Stimulated activated naive CD8-positive, alpha-beta T cell treated with anti-CD3 and anti-CD28 coated beads, Interleukin-15, Interleukin-2, amounts not matched to agents 100 ng/mL and 50 ng/mL, for 24 hours (primary cell): ENCODE data around the gene ANKRD63.
A peak's percentile ranks its signal among the peaks of the same experiment; 100 is the strongest.

Experiments used
- H3K27ac Mint-ChIP-seq: one replicate; pipeline ENCODE4 v1.8.0; 2021; ENCODE audit warnings: mild to moderate bottlenecking, mixed read lengths
- H3K27me3 Mint-ChIP-seq: one replicate; pipeline ENCODE4 v1.8.0; 2021; ENCODE audit warnings: mixed read lengths
- H3K36me3 Mint-ChIP-seq: one replicate; pipeline ENCODE4 v1.8.0; 2021; ENCODE audit warnings: low read depth, mixed read lengths
- H3K4me1 Mint-ChIP-seq: one replicate; pipeline ENCODE4 v1.8.0; 2021; ENCODE audit warnings: low read depth, mixed read lengths
- H3K4me3 Mint-ChIP-seq: one replicate; pipeline ENCODE4 v1.8.0; 2021; ENCODE audit warnings: mild to moderate bottlenecking, mixed read lengths
- H3K9me3 Mint-ChIP-seq: one replicate; pipeline ENCODE4 v1.8.0; 2021; ENCODE audit warnings: mixed read lengths

Gene ANKRD63

DNA sequence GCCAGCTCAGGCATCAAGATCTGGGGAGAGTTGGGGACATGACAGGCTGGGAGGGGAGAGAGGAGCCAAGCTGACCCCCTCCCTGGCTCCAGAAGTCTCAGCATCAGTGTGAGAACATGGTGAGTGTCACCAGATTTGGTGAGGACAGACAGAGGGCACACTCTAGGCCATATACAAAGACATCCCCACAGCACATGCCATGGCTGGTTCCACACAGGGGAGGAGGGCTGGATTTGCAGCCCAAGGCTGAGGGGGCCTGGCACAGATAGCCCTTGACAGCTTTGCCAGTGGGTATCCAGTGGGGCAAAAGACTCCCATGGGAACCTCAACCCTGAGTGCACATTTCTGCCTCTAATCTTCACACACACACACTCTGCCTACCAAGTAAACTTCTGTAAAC, 10.1 kb upstream of the ANKRD63 start:
- H3K4me3 Mint-ChIP-seq, result no peak overlapping the region
- H3K27ac Mint-ChIP-seq, result no peak overlapping the region
- H3K36me3 Mint-ChIP-seq, result peaks cover 14% of the 10 kb centered on the region
- no peaks in the 10 kb centered on the region for H3K4me1 Mint-ChIP-seq
- H3K27me3 Mint-ChIP-seq, result no peaks in the 10 kb centered on the region
- no peaks in the 10 kb centered on the region for H3K9me3 Mint-ChIP-seq

DNA sequence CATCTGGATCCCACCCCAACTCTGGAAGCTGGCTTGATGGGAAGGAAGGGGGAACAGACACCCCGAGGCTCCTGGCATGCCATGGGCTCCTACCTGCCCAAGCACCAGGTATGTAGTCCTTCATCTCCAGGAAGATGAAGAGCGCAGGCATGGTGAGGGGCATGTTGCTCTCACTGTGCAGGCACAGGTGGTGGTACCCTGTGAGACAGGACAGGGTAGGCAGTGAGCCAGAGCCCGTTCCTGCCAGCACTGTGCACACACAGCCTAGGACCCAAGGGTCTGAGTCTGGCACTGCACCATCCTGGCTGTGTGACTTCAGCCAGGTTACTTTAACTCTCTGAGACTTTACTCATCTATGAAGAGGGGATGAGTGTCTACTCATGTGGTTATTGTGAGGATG, 9.4 kb upstream of the ANKRD63 start:
- H3K9me3 Mint-ChIP-seq, result no peaks in the 10 kb centered on the region
- no peaks in the 10 kb centered on the region for H3K4me1 Mint-ChIP-seq
- H3K36me3 Mint-ChIP-seq, result peaks cover 14% of the 10 kb centered on the region

DNA sequence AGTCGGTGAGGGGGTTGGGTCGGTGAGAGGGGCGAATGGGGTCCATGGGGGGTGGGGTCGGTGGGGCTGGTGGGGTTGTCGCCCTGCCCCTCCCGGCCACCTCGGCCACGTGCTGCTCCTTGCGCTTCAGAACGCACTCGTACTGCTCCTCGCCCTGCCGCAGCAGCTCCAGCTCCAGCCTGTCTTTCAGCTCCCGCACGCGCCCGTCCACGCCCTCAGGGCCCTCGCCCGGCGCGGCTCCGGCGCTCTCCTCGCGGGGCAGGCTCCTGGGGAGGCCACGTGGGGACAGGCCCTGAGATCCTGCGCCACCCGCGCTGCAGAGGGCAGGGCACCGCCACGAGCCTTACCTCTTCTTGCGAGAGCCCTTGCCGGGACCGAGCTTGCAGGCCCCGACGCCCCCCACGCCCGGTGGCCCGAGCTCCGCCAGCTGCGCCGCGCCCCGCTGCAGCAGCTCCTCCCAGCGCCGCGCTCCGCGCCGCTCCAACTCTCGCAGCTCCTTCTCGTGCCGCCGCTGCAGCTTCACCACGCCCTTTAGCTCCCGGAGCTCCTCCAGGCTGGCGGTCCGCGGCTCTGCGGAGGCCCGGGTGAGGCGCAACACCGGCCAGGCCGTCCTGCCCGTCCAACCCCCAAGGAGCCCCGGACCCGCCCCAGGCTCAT, 8.2 kb upstream of the ANKRD63 start:
- Mint-ChIP-seq H3K27ac (no peak overlapping the region), H3K4me3 (no peak overlapping the region), H3K9me3 (no peaks in the 10 kb centered on the region), H3K4me1 (no peaks in the 10 kb centered on the region), H3K27me3 (no peaks in the 10 kb centered on the region), H3K36me3 (peaks cover 10% of the 10 kb centered on the region)

More for the DNA sequence above, 9.4 kb upstream of the ANKRD63 start:
- Mint-ChIP-seq H3K27ac (no peak overlapping the region), H3K27me3 (no peaks in the 10 kb centered on the region), H3K4me3 (no peak overlapping the region)

DNA sequence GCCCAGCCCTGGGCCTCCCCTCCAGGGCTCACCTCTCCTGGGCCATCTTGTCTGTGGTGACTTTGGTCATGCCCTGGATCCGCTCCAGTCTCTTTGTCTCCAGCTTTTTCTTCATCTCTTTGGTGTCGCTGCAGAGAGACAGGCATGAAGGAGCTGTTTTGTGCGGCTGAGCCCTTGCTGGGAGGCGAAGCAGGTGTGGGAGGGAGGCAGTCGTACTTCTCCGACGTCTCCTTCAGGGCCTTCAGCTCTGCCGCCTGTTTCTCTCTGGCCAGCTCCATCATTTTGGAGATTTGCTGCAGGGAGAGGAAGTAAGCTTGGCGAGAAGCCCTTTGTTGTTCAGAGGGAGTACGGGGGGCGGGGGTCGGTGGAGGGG, 7.7 kb upstream of the ANKRD63 start:
- Mint-ChIP-seq H3K27me3 (no peaks in the 10 kb centered on the region), H3K9me3 (no peaks in the 10 kb centered on the region), H3K4me1 (peaks cover 3% of the 10 kb centered on the region), H3K4me3 (no peak overlapping the region), H3K27ac (no peak overlapping the region), H3K36me3 (peaks cover 10% of the 10 kb centered on the region)

DNA sequence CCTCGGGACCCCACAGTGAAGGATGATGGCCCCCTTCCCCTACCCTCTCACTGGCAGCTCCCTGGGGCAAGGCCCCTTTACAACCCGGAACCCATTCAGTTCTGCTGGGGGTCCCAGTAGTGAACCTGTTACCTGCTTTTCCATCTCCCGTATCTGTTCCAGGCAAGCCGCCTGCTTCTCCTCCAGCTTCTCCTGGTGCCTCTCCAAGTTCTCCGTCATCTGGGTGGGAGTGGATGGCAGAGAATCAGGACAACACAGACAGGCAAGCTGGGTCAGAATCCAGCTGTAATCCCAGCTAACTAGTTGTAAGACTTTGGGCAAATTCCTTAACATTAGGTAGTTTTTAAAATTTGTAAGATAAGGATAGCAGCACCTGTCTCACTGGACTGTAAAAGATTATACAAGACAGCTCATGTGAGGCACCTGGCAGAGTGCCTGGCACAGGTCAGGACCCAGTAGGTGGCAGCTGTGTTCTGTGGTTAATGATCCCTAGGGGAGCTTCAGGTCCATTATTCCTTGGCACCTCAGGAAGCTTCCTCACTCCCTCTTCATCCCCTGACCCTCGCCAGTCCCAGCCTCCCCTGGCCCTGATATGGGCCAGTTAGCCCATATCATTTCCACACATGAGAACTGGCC, 6.4 kb upstream of the ANKRD63 start:
- no peak overlapping the region for H3K4me3 Mint-ChIP-seq
- H3K9me3 Mint-ChIP-seq, result no peaks in the 10 kb centered on the region
- H3K27me3 Mint-ChIP-seq, result no peaks in the 10 kb centered on the region
- peaks cover 10% of the 10 kb centered on the region for H3K36me3 Mint-ChIP-seq
- peaks cover 6% of the 10 kb centered on the region for H3K4me1 Mint-ChIP-seq
- H3K27ac Mint-ChIP-seq, result no peak overlapping the region

DNA sequence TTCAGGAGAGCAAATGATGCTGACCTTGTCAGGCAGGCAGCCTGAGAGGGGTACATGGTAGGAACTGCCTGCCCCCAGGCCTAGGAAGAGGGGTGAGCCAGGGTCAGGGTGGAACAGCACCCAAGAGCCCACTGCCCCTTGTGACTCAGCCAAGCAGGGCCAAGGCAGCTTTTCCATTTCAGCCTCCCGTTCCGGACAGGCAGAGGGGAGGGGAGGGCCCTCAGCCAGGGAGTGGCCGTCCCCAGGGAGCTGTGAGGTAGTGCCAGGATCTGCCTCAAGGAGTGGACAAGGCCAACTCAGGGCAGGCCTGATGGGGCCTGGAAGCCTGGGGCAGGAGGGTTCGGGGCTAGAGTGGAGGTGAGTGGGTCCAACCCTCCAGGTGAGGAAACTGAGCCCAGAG, 5.1 kb upstream of the ANKRD63 start:
- Mint-ChIP-seq H3K27me3 (no peaks in the 10 kb centered on the region), H3K4me1 (peaks cover 6% of the 10 kb centered on the region), H3K36me3 (peaks cover 10% of the 10 kb centered on the region), H3K9me3 (no peaks in the 10 kb centered on the region), H3K27ac (no peak overlapping the region), H3K4me3 (no peak overlapping the region)

DNA sequence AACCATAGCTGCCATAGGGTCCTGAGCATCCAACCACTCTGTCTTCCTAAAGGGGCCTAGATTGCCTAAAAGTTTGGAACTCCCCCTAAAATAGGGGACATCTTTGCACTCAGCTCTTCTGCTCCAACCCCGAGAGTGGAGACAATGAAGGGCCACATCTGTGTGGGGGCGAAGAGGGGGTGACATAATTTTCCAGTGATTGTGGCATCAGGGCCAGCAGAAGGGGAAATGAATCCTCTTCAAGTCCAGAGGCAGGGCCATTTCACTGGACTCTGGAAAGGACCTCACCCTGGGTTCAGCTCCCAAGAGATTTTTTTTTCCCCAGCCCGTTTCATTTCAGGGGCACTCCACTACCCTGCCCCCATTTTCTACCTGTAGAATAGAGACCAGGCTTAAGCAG, 4.6 kb upstream of the ANKRD63 start:
- Mint-ChIP-seq H3K27ac (no peak overlapping the region), H3K36me3 (peaks cover 10% of the 10 kb centered on the region), H3K27me3 (no peaks in the 10 kb centered on the region), H3K4me3 (no peak overlapping the region), H3K9me3 (no peaks in the 10 kb centered on the region), H3K4me1 (peaks cover 6% of the 10 kb centered on the region)

DNA sequence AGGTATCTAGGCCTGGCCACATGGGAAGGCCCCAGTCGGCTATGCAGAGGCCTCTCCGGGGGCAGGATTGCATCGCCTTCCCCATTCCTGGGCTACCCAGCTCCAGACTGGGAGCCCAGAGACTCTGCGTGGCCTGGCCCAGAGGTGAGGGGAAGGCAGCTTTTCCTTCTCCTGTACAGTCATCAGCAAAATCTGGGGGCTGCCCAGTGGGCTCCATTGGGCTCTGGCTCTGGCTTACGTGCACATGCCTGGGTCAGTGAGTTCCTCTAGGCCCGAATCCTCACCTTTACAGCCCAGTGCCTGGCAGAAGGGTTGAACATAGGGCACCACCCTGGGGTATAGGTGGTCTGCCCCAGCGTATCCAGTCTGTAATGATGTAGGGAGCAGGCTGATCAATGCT, 3.9 kb upstream of the ANKRD63 start:
- Mint-ChIP-seq H3K27ac (no peak overlapping the region), H3K4me3 (no peak overlapping the region), H3K4me1 (peaks cover 6% of the 10 kb centered on the region), H3K36me3 (peaks cover 10% of the 10 kb centered on the region), H3K27me3 (no peaks in the 10 kb centered on the region), H3K9me3 (no peaks in the 10 kb centered on the region)

DNA sequence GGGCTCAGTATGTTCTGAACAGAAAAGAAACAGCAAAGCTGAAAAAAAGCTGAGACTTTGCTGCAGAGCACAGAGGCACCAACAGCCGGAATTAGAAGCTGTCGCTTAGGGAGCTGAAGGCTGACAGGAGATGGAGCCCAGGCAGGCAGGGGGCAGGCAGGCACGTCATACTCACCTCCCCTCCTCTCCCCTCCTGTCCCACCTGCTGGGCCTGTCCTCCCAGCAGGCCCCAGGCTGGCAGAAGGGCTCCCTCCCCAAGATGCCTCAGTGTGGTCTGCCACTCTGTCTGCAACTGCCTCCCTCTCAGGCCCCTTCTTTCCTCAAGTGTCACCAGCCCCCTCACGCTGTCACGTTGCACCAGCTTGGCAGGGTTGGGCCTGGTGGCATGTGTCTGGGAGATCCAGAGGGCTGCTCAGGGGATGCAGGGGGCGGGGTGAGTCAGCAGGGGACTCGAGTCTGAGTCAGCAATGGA, 3.2 kb upstream of the ANKRD63 start:
- Mint-ChIP-seq H3K27ac (no peak overlapping the region), H3K9me3 (no peaks in the 10 kb centered on the region), H3K4me1 (peaks cover 6% of the 10 kb centered on the region), H3K36me3 (peaks cover 10% of the 10 kb centered on the region), H3K4me3 (no peak overlapping the region), H3K27me3 (peaks cover 2% of the 10 kb centered on the region)

DNA sequence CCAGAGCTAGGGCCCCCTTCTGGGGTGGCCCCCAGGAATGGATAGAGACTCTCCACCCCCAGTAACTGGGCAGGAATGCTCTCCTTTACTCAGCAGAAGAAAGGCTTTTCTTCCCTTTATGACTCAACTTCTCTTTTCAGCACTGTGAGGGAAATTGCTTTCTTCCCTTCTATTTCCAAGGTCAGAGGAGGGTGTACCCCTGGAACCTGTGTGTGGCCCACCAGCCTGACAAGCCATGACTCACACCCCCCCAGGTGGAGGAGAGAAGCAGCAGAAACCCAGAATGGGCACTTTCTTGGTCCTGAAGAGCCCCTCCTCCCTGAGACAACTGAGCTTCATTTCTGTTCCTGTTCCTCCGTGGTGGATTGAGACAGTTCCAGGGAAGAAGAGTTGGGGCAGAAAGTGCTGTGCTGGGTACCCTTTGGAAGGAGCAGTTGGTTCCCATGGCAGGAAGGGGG, 2.7 kb upstream of the ANKRD63 start:
- Mint-ChIP-seq H3K4me1 (peaks cover 6% of the 10 kb centered on the region), H3K27me3 (peaks cover 7% of the 10 kb centered on the region), H3K4me3 (no peak overlapping the region), H3K36me3 (peaks cover 10% of the 10 kb centered on the region), H3K27ac (no peak overlapping the region), H3K9me3 (no peaks in the 10 kb centered on the region)

DNA sequence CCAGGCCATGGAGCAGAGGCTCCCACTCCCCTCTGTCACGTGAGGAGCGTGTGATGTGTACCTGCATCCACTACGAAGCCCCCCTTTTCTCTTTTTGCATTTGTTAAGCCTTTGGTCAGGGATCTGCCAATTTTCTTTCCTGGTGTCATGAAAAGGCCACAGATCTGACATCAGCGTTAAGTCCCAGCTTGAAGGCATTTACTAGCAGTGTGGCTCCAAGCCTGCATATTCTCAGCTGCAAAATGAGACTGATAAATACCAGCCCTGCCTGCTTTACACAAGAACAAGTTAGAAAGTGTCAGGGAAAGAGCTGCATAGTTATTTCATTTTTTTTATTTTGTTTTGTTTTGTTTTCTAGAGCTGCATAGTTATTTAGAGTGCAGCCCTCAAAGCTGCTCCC, 2.3 kb upstream of the ANKRD63 start:
- peaks cover 11% of the 10 kb centered on the region for H3K27me3 Mint-ChIP-seq
- H3K27ac Mint-ChIP-seq, result no peak overlapping the region
- H3K36me3 Mint-ChIP-seq, result peaks cover 5% of the 10 kb centered on the region
- H3K4me3 Mint-ChIP-seq, result no peak overlapping the region
- H3K4me1 Mint-ChIP-seq, result peaks cover 6% of the 10 kb centered on the region
- no peaks in the 10 kb centered on the region for H3K9me3 Mint-ChIP-seq

DNA sequence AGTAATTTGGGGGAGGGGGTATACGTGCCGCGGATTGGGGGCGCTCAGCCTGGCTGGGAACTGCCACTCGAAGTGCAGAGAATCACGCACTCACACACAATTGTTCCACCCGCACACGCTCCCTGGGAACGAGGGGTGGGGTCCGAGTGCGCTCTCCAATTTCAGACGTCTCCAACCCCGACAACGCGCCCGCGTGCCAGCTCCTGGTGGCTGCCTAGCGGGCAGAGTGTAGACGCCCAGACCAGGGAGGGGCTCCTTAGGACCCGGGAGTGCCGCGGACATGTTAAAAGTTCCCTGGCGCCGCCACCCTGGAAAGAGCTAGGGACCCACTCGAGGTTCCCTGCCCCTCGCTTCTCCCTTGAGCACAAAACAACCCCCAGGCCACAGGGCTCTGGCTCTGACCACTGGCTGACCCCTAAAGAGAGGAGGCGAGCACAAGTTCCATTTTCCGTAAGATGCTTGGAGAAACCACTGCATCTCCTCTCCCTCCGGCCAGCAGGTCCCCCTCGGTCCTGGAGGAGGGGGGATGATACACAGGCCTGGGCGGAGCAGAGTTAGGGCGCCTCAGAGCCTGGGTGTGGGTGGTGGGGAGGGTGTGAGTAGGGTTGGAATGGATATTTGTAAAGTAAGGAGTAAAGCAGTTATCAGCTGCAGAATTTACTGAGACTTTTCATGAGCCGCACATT, 894 bp upstream of the ANKRD63 start:
- H3K4me1 Mint-ChIP-seq, result peaks cover 12% of the 10 kb centered on the region
- no peak overlapping the region for H3K4me3 Mint-ChIP-seq

DNA sequence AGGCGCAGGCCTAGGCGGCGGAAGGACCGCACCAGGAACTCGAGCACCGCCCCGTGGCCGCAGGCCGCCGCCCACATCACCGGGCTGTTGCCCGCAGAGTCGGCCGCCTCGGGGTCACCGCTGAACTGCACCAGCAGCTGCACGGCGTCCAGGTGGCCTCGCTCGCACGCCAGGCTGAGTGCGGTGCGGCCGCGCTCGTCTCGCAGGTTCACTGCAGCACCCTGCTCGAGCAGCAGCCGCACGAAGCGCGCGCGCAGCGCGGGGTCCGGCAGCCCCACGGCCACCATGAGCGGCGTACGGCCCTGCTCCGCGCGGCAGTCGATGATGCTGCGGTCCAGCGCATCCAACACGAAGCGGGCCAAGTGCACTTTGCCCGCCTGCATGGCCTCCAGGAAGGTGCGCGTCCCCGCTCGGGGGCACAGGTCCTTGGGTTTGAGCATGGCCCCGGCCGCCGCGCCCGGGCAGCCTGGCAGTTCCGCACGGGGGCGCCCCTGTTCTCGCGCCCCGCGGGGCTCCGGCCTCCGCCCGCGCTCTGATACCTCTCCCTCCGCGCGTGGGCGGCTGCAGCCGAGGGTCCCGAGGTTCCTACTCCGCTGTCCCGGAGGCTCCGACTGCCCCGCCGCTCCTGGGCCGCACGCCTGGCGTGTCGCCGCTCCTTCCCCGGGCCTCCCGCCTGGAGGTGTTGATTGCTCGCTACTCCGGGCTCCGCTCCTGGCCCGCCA, 556 bp downstream of the ANKRD63 start:
- Mint-ChIP-seq H3K4me3 (peak overlapping the region; percentile 53), H3K36me3 (no peaks in the 10 kb centered on the region), H3K4me1 (peaks cover 12% of the 10 kb centered on the region), H3K27ac (no peak overlapping the region), H3K9me3 (no peaks in the 10 kb centered on the region), H3K27me3 (peaks cover 30% of the 10 kb centered on the region)

More for the DNA sequence above, 894 bp upstream of the ANKRD63 start:
- no peaks in the 10 kb centered on the region for H3K9me3 Mint-ChIP-seq
- no peaks in the 10 kb centered on the region for H3K36me3 Mint-ChIP-seq
- no peak overlapping the region for H3K27ac Mint-ChIP-seq
- H3K27me3 Mint-ChIP-seq, result peaks cover 19% of the 10 kb centered on the region

DNA sequence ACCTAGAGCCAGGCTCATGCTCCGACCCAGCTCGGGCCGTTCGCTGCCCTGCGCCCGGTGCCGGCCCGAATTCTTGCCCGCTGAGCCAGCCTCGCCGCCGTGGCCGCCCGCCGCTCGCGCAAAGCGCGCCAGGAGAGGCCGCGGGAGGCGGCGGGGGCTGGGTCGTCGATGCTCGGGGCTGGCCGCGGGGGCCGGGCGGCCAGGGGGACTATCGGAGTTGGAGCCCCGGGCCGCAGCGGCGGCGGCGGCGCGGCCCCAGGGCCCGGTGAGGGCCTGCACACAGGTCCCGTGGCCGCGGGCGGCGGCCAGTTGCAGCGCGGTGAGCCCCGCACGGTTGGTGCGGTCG, 1.1 kb downstream of the ANKRD63 start:
- Mint-ChIP-seq H3K27me3 (peaks cover 33% of the 10 kb centered on the region), H3K9me3 (no peaks in the 10 kb centered on the region), H3K4me3 (no peak overlapping the region), H3K27ac (no peak overlapping the region), H3K36me3 (no peaks in the 10 kb centered on the region), H3K4me1 (peaks cover 12% of the 10 kb centered on the region)
